LNCaP clone FGC (cell line): ENCODE results near the gene NGB.

Source experiments
- DNase-seq: peaks from one replicate; pipeline ENCODE4 v3.0.0-alpha.2; 2011; ENCODE audit warnings: low read depth
- H3K4me3 ChIP-seq: 2 replicates; pipeline ENCODE4 v1.5.1; 2011; ENCODE audit warnings: mild to moderate bottlenecking, low read depth, low read length, control low read depth
- CTCF ChIP-seq: IDR thresholded peaks from 2 replicates; pipeline ENCODE4 v1.5.1; 2012; ENCODE audit warnings: mild to moderate bottlenecking; ENCODE audit not compliant: control insufficient read depth, insufficient read depth; ENCODE audit errors: extremely low read depth

Gene NGB

GRCh38 chr14:77259025-77259715 is 11.8 kb downstream of the NGB start:
- TF ChIP-seq CTCF: no peak
- DNase-seq: no peak
- no peak overlapping the region for H3K4me3 ChIP-seq

- no peak overlapping the region for H3K4me3 ChIP-seq
These were observed 12.4 kb downstream of the NGB start for GRCh38 chr14:77258566-77258965.

GRCh38 chr14:77257700-77258099 is 13.3 kb downstream of the NGB start:
- DNase-seq: no peak
- no peak for TF ChIP-seq CTCF
- no peak overlapping the region for H3K4me3 ChIP-seq

More at GRCh38 chr14:77258566-77258965, 12.4 kb downstream of the NGB start:
- no peak for DNase-seq
- no peak for TF ChIP-seq CTCF

- no peak overlapping the region for H3K4me3 ChIP-seq
- no peak for TF ChIP-seq CTCF
- no peak for DNase-seq
These were observed 14.3 kb downstream of the NGB start for GRCh38 chr14:77256694-77257093.

DNA sequence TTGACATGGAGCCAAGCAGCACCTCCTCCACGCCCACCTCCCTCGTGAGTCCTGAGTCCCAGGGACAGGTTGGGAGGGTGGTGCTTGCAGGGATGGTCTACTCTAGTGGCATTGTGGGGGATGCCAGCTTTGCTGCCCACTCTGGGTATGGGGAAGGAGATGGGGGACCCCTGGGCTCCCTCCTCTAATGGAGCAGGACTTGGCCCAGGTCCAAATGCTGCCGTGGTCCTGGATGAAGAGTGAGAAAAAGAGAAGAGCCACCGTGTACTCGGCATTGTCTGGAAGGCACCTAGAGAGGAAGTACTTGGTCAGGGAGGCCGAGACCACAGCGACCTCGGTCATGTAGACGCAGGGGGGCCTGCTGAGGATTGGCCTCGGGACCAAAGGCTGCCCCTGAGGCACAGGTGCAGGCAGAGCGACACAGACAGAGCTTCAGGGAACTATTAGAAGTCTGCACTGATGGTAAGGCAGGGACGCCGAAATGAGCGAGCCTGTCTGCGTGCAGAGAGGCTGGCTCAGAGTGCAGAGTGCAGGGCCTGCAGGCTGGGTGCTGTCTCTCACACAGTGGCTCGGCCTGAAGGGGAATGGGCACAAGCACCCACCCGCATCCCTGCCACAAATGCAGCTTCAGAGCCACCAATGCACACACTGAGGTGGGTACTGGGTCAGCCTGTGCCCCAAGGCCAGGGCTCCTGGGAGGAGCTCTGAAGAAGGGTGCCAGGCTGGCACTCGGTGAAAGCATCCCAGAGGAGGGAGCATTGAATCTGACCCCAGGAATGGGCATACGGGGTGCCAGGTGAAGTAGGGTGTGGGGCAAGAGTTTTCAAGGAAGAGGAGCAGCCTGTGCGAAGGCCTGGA is 17.4 kb downstream of the NGB start:
- no peak for DNase-seq
- TF ChIP-seq CTCF: no peak
- no peak overlapping the region for H3K4me3 ChIP-seq

DNA sequence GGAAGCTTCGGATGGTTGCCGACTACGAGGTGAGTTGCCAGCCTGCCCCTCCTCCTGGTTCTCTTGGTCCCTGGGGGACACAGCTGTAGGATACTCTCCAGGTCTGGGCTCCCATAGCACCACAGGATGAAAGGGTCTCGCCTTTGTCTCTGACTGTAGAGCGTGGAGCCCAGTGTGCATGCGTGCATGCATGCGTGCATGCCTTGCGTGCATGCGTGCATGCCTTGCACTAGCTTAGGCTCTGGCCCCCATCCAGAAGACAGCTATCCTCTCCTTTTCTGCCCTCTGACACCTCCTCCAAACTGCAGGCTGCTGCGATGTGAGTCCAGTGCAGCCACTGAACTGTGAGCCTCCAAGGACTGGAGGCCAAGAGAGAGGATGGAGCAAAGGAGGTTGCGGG is 19.1 kb downstream of the NGB start:
- TF ChIP-seq CTCF: no peak
- DNase-seq: no peak
- no peak overlapping the region for H3K4me3 ChIP-seq
